ENCODE measurements around the gene RAI14.

DNA sequence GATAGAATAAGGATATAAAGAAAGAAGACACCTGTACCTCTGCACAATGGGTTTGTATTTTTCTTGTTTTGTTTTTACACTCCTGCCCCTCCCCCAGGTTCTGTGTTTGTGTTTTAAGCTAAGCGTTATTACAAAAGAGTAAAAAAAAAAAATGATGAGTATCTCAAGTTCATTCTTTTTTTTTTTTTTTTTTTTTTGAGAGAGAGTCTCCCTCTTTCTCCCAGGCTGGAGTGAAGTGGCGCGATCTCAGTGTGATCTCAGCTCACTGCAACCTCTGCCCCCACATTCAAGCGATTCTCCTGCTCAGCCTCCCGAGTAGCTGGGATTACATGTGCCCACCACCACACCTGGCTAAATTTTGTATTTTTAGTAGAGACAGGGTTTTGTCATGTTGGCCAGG is 29.4 kb upstream of the RAI14 start:
- TF ChIP-seq, protein P1, sequence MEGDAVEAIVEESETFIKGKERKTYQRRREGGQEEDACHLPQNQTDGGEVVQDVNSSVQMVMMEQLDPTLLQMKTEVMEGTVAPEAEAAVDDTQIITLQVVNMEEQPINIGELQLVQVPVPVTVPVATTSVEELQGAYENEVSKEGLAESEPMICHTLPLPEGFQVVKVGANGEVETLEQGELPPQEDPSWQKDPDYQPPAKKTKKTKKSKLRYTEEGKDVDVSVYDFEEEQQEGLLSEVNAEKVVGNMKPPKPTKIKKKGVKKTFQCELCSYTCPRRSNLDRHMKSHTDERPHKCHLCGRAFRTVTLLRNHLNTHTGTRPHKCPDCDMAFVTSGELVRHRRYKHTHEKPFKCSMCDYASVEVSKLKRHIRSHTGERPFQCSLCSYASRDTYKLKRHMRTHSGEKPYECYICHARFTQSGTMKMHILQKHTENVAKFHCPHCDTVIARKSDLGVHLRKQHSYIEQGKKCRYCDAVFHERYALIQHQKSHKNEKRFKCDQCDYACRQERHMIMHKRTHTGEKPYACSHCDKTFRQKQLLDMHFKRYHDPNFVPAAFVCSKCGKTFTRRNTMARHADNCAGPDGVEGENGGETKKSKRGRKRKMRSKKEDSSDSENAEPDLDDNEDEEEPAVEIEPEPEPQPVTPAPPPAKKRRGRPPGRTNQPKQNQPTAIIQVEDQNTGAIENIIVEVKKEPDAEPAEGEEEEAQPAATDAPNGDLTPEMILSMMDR (IDR thresholded peaks at IDR 0.05): no peak
- TF ChIP-seq POLR2AphosphoS5 (IDR thresholded peaks at IDR 0.05) (no peak), POLR2A (IDR thresholded peaks at IDR 0.05) (no peak)
